ENCODE results near the gene TNFRSF18. TPM values are rescaled to one million over a fixed set of nuclear protein-coding genes. Genes with fewer than 3 reads are reported as not detected.

The TNFRSF18 gene
- total and polyA plus RNA-seq, 7 donors = 0.04 to 0.76 (median 0.20) TPM; not detected in 3

DNA sequence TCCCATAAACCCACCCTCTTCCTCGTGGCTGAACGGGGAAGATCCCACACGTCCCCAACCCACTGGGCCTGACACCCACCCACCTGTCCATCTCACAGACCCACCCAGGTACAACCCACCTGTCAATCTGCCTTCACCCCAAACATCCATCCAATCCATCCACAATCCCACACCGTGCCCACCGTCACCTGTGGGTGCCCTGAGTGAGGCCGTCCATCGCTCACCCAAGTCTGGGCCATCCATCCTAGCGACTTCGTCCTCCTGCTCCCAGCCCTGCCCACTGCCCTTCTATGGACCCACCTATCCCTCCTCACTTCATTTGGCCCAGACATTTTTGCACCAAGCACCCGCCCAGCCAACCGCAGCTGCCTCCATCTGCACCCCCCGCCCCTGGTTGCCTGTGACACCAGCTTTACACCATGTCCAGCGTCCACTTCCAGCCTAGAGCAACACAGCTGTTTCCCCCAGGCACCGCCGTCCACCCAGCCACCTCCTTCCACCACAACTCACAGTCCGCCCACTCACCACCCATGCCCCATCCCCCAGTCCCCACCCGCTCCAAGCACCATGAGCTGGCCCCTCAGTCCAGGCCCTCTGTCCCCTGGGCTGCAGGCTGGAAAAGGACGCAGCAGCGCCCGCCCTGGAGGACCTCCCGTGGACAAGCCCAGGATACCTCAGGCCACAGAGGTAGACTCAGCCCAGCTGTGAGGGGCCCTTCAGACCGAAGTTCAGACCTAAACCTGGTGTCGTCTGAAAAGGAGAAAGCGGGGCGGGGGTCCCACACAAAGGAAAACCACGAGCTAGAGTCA, 25.1 kb downstream of the TNFRSF18 start:
- peaks cover 0 to 48% (median 8%) of the 10 kb centered on the region in 3 donors for H3K27me3 ChIP-seq (ENCODE audit: insufficient read depth in 3 of 3, low read length in 2 of 3)
- 66 to 75% (median 68%) methylated on average over 26 of the region's 26 CpGs for WGBS, 3 donors
- no peak overlapping the region for H3K27ac ChIP-seq
- ATAC-seq = no peak
- intact Hi-C loops (cut with DNase I) = no loop called here
- no peaks in the 10 kb centered on the region for H3K36me3 ChIP-seq (ENCODE audit: insufficient read depth in 1 of 2, low read depth in 1 of 2)
- TF ChIP-seq, protein P1, sequence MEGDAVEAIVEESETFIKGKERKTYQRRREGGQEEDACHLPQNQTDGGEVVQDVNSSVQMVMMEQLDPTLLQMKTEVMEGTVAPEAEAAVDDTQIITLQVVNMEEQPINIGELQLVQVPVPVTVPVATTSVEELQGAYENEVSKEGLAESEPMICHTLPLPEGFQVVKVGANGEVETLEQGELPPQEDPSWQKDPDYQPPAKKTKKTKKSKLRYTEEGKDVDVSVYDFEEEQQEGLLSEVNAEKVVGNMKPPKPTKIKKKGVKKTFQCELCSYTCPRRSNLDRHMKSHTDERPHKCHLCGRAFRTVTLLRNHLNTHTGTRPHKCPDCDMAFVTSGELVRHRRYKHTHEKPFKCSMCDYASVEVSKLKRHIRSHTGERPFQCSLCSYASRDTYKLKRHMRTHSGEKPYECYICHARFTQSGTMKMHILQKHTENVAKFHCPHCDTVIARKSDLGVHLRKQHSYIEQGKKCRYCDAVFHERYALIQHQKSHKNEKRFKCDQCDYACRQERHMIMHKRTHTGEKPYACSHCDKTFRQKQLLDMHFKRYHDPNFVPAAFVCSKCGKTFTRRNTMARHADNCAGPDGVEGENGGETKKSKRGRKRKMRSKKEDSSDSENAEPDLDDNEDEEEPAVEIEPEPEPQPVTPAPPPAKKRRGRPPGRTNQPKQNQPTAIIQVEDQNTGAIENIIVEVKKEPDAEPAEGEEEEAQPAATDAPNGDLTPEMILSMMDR (IDR thresholded peaks at IDR 0.05) = no peak
- no peaks in the 10 kb centered on the region for H3K9me3 ChIP-seq
- H3K4me3 ChIP-seq = no peak overlapping the region
- DNase-seq = peak in 1 of 2 donors; percentile 8
- H3K4me1 ChIP-seq = no peaks in the 10 kb centered on the region

DNA sequence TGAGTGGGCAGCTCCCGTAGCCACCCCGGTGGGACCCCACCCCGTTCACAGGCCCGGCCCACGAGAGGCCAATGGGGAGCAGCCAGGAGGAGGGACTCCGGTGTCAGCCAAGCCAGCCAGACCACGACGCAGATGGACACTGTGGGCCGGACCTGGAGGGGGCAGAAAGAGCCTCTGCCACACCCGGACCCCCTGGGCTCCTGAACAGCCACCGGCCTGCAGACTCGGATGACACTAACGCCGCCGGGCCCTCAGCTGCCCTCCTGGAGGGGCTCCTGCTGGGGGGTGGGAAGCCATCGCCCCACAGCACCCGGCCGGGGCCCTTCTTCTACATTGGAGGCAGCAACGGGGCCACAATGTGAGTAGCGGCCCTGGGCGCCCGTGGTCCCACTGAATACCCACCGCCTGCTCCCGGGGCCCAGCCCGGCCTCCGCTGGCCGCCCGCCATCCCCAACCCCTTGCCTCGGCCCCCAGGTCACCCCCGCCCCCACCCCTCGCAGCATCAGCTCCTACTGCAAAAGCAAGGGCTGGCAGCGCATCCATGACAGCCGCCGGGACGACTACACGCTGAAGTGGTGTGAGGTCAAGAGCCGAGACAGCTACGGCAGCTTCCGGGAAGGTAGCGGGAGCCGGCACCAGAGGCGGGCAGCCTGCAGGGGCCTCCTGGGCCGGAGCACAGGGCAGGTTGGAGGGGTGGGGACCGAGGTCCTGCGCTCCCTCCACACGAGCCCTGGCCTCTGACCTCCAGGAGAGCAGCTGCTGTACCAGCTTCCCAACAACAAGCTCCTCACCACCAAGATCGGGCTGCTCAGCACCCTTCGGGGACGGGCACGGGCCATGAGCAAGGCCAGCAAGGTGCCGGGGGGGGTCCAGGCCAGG, 26.2 kb downstream of the TNFRSF18 start:
- H3K4me3 ChIP-seq = no peak overlapping the region
- no peaks in the 10 kb centered on the region for H3K36me3 ChIP-seq (ENCODE audit: insufficient read depth in 1 of 2, low read depth in 1 of 2)
- no peaks in the 10 kb centered on the region for H3K9me3 ChIP-seq
- 72 to 82% (median 73%) methylated on average over 43 to 51 of the region's 51 CpGs for WGBS, 3 donors
- H3K27ac ChIP-seq = no peak overlapping the region
- intact Hi-C loops (cut with DNase I) = no loop called here
- TF ChIP-seq, protein P1 (IDR thresholded peaks at IDR 0.05) = no peak
- no peaks in the 10 kb centered on the region for H3K4me1 ChIP-seq
- H3K27me3 ChIP-seq (ENCODE audit: insufficient read depth in 3 of 3, low read length in 2 of 3) = peaks cover 0 to 56% (median 8%) of the 10 kb centered on the region in 3 donors
- ATAC-seq = no peak
- peak in 1 of 2 donors; percentile 11 for DNase-seq

DNA sequence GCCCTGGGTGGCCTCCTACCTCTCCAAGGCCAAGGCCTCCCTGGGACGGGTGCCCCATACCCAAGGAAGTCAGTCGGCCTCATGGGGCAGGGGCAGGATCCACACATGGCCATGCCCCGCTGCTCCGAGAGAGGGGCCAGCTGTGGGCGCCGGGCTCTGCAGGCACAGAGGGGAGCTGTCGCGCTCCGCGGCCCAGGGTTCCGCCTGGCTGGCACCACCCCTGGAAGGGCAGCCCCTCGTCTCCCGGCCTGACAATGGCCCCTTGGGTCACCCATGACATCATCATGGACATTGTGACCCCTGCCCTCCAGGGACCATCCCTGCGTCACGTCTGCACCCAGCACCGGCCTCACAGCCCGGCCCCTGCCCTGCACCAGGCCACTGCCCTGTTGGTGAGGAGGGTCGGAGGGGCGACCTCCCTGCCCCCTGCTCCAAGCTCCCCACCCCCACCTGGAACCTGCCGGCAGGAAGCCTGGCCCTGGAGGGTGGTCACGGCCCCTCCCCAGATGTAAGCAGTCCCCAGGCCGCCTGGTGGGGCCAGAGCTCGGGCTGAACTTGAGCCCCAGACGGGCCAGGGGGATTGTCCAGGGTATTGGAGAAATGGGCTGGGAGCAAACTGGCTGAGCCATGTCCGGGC, 26.9 kb downstream of the TNFRSF18 start:
- ATAC-seq = no peak
- H3K27ac ChIP-seq = no peak overlapping the region
- H3K4me3 ChIP-seq = no peak overlapping the region
- no peaks in the 10 kb centered on the region for H3K36me3 ChIP-seq (ENCODE audit: insufficient read depth in 1 of 2, low read depth in 1 of 2)
- TF ChIP-seq, protein P1 (IDR thresholded peaks at IDR 0.05) = no peak
- intact Hi-C loops (cut with DNase I) = no loop called here
- WGBS, 3 donors = 80 to 83% (median 82%) methylated on average over 22 to 25 of the region's 25 CpGs
- H3K4me1 ChIP-seq = no peaks in the 10 kb centered on the region
- peak in 1 of 2 donors; percentile 12 for DNase-seq
- peaks cover 0 to 63% (median 8%) of the 10 kb centered on the region in 3 donors for H3K27me3 ChIP-seq (ENCODE audit: insufficient read depth in 3 of 3, low read length in 2 of 3)
- H3K9me3 ChIP-seq = no peaks in the 10 kb centered on the region

DNA sequence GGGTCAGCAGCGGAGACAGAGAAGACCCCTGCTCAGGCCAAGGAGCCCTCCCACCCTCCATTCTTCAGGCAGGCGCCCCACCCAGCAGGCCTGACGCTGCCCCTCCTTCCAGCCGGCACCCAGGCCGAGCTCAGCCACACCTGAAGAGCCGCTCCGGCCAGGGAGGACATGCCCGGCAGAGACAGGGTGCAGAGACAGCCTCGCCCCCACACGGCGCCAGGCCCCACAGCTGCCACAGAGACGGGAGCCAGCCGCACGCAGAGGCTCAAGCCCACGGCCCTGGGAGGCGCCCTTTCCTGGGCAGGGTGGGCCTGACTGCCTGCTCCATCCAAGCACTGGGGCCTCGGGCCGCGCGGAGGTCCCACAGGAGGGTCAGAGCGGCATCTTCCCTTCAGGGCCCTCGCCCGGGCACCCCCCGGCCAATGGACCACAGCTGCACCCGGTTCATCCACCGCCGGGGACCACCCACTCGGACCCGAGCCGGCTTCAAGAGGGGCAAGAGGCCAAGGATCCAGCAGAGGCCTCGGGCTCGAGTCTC, 27.5 kb downstream of the TNFRSF18 start:
- WGBS, 3 donors = 80 to 89% (median 80%) methylated on average over 30 to 32 of the region's 32 CpGs
- no peaks in the 10 kb centered on the region for H3K9me3 ChIP-seq

More for the DNA sequence above, 27.5 kb downstream of the TNFRSF18 start:
- TF ChIP-seq, protein P1 (IDR thresholded peaks at IDR 0.05) = no peak
- Histone ChIP-seq H3K36me3 (ENCODE audit: insufficient read depth in 1 of 2, low read depth in 1 of 2) (no peaks in the 10 kb centered on the region), H3K27ac (no peak overlapping the region), H3K4me1 (no peaks in the 10 kb centered on the region), H3K4me3 (no peak overlapping the region), H3K27me3 (ENCODE audit: insufficient read depth in 3 of 3, low read length in 2 of 3) (peaks cover 0 to 69% (median 8%) of the 10 kb centered on the region in 3 donors)
- peak in 1 of 2 donors; percentile 9 for DNase-seq
- ATAC-seq = no peak
- intact Hi-C loops (cut with DNase I) = no loop called here

Data from psoas muscle (tissue), 8 donors.